Stimulated activated CD4-positive, alpha-beta T cell treated with anti-CD3 and anti-CD28 coated beads, Interleukin-4, amount 100 ng/mL, for 1 hour (primary cell): ENCODE results near the gene HDAC8.
A peak's percentile ranks its signal among the peaks of the same experiment; 100 is the strongest.

Source experiments
- DNase-seq: peaks from one replicate; pipeline ENCODE4 v3.0.0-alpha.2; 2020

The HDAC8 gene

DNA sequence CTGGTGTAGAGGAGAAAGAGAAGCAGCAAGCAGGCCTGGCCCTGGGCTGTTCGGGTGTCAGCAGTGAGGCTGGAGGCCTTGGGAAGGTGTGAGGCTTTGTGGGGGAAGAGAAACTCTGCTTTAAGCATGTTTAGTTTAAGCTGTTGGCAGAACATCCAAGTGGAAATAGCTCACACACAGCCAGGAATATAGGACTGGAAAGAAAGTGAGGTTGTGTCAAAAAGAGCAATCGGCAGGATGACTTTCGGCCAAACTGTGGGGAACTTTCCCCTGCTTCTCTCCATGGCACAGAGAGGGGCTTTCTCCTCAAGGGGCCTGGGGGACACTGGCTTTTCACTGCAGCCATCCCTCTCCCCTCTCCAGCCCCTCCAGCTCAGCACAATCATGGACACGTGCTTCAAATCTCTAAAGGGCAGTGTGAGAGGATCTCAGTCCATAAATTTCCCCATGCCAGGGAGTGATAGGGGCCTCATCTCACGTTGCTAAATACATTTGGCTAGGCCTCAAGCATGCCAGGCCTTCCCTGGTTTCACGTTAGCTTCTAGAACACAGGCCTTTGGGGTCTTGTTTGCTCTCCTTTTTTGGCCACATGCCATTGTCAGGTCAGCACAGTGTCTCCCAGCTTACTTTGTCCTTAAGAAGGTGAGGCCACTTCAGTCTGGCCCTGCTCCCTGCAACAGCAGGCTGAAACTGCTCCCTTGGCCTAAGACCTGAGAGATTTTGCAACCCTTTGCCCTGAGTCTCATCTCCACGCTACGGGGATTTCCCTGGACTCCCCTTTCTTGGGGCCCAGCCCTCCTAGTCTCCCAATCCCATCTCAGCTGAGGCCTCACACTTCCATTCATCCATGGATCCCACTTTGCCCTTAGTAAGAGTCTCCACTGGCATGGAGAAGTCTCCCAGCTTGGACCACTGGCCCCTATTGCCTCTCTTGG is 258.7 kb downstream of the HDAC8 start:
- DNase-seq, result no peak

DNA sequence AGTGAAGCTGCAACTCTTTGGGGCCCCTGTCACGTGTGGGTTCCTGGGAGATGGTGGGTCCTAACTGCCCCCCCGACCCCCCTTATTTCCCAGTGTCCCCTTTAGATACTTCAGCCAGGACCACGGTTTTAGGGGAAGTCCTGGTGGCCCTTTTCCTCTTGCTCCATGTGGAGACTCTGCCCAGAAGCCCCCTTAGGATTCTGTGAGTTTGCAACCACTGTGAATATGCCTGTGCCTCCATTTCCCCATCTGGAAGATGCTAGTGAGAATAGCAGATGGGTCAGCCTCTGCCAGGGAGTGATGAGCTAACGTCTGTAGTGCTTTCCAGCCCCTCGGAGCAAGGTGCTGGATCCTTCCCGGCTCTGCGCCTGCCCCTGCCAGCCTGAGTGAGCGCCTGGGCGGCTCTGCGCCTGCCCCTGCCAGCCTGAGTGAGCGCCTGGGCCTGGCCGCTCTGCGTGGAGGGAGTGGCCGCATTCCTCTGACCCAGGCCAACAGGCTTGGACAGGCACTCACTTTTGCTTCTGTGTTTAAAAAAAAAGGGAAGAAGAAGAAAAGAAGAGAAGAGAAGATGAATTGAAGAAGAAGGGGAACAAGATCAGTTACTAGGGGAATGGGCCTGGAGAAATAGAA is 260.2 kb downstream of the HDAC8 start:
- DNase-seq, result no peak

DNA sequence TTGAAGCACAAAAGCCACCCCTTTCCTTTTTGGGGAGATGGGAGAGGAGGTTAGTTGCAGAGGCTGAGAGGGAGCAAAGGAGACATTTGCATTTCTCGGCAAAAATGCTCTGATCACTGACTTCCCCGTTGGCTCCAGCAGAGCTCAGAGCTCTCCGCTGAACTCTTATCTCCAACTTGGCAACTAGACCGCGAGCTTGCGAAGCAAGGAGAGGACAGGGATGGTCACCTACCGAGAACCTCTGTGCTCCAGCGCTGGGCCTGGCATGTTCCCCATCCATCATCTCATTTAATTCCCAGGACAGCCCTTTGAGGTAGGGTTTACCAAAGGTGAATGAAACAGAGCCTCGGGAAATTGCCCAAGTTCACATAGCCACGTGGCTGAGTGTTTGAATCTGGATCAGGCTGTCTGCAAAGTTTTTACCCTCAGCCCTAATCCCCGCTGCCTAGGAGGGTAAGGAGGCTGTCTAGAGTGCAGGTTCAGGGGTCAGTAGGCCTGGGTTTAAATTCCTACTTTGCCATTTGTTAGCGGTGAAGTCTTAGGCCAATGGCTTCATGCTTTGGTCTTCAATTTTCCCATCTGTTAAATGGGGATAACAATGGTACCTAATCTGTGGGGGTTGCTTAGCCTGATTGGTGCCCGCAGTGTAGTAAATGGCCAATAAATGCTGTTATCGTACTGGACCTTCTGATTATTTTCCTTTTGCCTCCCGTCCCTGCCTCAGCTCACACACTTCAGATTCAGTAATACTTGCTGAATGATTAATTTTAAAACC is 263.2 kb downstream of the HDAC8 start:
- no peak for DNase-seq

DNA sequence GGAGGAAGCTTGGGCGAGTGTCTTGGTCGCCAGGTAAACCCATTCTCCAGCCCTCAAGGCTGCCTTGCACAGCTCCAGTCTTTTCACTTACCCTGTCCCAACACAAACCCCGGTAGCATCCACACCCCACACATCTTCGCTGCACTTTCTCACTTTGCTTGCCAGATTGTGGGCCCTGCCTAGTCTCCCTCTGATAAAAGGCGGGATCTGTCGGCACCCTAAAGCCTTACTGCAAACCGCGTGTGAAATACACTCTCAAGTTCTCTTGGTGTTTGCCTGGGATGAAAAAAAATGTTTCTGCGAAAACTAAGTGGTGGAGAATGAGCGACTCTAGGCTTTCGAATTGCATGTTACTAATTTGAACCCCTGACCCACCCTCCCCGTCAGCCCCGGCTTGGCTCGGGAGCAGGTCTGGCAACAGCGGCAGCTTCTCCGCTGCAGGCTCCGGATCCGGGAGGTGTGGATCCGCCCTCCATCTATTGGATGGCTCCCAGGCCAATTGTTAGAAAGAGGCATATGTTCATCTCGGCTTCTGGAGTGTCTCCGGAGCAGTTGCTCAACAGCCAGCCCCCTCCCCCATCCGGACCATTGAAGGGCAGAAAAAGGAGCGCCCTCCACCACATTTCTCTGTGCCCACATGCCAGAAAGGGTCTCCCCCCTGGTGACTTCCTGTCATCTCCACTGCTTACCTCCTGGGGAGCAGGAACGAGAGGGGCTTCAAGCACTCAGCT is 263.9 kb downstream of the HDAC8 start:
- DNase-seq, result peak; percentile 53

DNA sequence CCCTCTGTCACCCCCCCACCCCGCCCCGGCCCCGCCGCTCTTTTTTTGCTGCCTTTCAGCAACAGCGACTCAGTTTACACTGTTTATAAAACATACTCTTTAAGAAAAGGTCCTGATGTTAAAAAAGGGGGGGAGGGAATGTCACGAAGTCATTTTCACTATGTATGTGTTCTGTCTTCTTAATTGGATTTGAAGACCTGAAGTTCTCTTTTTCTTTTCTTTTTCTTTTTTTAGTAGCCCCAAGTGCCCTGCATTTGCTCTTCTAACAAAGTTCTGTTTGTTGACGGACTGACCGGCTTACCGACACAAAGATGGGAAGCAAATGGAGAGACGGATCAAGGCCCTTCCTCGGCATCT is 264.5 kb downstream of the HDAC8 start:
- DNase-seq, result no peak

DNA sequence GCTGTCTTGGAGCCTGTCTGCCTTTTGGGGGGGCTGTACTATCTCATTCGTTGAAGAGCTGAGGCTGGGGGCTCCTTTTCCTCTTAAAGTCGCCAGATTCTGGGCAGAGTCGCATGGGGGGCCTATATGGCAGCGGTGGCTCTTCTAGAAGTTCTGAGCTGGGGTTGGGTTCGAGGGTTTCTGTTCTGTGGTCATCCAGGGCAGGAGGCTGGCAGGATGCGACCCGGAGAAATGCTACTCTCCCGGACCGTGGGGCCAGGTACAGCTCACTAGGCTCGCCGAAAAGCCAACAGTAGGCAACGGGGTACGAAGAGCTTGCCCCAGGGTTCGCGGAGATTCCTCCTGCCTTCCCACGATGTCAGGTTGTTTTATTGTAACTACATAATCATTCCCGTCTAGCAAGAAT is 265.0 kb downstream of the HDAC8 start:
- no peak for DNase-seq

DNA sequence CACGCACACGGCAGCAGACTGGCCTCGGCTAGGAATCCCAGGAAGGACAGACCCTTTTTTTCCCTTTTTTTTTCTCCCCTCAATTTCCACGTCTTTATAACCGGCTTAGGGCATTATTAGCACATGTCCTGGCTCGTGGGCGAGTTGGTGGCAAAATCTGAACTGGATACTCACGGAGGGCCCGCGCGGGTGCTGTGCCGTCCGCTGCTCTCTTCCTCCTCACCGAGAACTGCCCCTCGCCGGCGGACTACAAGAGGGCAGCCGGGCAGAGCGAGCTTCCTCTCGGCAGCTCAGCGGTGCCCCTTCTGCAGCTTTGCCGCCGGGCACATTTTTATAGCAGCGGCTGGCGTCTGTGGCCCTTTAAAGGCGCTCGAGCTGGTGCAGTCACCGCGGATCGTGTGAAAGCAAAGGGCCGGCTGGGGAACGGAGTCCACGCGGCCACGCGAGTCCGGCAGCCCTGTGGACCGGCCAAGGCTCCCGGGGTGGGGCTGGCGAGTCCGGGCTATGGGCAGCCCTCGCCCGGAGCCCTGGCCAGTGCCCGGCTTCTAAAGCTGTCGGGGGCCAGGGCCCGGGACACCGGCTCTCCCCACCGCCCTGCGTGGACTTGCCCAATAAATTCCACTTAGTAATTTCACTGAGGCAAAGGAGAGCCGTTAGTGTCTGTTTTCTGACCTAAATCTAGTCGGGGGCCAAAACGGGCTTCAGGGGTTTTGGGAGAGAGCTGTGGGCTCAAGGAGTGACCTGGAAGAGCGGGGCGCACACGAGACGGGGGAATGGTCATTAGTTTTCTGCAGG is 265.6 kb downstream of the HDAC8 start:
- DNase-seq, result peak; percentile 28

DNA sequence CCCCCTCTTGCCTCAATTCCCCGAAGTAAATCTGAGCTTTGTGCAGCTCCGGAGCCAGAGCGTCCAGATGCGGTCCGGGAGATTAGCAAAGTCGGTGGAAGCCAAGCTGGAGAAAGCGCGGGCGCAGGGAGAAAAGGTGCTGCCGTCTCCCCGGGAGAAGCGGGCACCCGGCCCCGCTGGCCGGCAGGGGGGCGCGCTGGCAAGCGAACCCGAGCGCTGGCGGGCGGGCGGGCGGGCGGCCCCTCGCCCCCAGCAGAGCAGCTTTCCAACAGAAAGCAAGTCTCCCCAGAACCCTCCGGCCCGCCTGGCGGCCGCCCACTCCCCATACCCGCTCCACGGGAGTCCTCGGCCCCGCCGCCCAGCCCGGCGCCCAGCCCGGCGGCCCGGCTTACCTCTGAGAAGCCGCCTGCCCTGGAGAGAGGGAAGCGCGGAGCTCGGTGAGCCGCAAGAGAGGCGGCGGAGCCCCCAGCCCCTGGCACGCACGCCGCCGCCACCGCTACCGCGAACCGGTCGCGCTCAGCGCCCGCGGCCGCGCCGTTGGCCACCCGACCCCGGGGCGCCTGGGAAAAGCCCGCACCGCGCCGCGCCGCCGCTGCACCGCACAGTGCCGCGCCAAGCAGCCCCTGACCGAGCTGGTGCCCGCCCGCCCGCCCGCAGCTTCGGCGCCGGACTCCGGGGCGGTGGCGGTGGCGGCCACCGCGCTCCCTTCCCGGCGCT is 266.4 kb downstream of the HDAC8 start:
- DNase-seq, result no peak

DNA sequence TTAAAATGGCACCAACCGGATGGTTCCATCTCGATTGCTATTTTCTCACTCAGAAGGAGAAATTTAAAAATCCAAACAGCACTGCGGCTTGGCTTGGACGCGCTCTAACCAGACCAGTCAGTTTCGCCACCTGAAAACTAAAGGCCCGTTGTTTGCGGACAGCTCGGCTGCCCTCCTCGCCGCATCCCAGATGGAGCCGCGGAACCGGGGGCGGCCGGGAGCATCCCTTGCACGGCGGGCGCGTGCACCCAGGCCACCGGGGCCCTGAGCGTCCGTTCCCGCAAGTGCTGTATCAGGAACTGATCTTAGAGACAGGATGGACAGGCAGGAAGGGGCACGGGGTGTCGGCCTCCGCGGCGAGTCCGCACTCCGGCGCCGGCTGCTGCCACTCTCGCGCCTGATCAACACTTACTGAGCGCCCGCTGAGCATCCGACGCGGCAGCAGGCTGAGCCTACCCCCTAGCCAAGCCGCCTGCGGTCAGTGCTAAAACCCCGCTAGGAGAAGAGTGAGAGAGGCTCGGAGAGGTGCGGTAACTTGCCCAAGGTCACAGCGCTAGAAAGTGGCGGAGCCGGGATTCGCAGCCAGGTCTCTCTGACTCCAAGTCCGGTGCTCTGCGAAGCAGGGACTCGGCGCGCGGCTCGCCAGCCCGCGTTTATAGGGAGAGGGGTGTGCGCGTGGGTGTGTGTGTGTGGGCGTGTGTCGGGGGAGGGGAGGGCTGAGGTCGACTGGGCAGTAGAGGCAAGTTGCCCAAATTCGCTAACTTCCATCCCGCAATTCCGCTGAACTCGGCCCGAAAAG is 267.2 kb downstream of the HDAC8 start, which contains the start of gene CITED1:
TSS of gene CITED1 (minus strand) at position 629 of the 799 bp plus-strand sequence. CDS start 3,045 bp downstream, outside the sequence.
- DNase-seq, result peak; percentile 11

DNA sequence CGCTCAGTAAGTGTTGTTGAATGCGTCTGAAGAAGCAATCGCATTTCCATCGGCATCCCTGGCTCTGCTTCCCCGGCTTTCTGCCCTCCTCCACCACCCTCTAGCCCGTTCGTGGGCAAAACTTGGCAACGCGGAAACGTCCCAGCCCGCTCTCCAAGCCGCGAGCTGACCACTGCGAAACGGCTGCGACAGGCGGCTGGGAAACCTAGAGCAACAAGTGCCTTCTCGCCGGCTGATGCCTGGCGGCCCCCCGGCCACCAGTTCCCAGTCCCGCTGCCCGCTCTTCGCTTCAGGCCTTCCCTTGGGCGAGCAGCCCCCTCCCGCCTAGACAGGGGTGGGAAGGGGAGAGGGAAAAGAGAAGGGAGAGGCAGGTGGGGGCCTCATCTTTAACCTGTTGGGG is 267.8 kb downstream of the HDAC8 start:
- DNase-seq, result no peak

DNA sequence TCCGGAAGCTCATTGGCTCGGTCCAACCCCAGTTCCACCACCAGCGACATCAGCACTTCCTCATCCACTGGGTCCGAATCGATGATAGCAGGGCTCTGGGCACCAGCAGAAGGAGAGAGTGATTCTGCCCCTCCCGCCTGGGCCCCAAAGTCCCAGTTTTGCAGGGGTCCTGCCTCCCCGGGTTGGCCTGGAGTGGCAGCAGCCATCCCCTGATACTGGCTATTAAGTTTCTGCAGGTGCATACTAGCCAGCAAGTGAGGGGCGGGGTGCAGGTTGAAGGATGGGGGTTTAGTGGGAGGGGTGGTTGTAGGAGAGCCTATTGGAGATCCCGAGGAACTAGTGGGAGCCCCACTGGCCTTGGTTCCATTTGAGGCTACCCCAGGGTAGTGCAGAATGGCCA is 270.9 kb downstream of the HDAC8 start:
- DNase-seq, result no peak

DNA sequence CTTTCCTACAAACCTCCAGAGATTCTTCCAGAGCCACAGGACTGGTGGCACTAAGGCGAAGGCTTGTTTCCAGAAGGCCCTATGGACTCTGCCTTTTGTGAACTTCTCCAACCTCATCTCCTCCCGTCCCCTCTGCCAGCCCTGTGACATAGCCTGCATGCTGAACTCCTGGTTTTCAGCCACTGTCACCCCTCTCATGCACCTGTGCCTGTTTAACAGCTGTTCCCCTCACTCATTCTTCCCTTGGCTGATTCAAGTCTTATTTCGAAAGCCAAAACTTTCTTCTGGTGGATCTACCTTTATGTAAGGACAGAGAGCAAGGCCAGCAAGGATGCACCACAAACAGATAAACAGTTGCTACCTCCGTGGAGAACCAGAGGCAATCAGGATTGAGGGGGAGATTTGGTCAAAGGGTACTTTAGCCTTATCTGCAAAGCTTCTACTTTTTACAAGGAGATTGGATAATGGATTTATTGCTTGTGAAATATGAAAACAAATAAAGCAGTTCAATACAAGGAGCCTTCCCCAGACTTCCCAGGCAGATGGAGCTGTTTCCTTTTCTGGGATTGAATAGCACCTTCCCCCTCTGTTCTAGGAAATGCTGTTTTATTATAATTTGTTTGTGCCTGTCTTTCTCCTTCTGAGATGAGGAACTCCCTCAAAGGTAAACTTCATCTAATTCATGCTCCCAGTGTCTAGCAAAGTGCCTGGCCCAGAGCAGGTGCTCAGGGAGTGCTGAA is 272.6 kb downstream of the HDAC8 start:
- no peak for DNase-seq

DNA sequence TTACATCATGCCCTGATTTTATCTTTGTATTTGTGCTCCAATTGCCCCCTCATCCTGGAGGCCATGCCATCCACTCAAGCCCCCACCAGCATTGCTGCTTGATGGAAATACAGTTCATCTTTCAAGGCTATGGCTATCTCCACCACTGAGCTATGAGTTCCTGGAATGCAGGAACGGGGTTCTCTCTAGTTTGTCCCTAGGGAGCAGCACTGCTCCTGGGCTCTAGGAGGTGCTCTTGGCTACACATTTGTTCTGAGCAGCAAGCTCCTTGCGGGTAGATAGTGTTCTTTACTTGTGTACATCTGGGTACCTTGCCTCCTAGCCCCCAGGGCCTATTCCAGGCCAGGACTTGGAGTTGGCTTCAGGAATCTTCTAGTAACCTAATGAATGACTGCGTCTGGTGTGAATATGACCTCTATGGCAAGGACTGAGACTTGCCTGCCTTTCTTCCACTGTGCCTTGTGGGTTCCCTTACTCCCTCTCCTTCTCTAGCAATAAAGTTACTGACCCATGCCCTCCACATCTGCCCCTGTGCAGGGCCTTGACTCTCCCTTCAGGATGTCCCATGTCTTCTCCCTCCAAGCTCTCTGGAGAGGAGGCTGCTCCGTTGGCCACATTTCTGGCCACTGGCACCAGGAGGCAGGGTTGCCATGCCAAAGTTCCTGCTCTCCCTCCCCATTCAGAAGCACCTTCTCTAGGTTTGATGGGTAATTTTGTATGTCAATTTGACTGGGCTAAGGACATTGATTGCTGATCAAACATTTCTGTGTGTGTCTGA is 274.5 kb downstream of the HDAC8 start:
- no peak for DNase-seq

DNA sequence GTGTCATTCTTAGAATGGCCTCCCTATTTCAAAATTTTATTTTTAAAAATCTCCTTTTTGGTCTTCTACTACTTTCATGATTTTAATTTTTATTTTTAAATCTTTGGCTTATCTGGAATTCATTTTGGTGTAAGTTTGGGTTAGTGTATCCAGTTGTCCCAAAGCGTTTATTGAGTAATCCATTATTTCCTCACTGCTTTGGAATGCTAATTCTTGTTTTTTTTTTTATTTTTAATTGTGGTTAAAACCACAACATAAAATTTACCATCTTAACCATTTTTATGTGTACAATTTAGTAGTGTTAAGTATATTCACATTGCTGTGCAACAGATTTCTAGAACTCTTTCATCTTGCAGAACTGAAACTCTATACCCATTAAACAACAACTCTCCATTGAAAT is 275.7 kb downstream of the HDAC8 start:
- DNase-seq, result no peak

DNA sequence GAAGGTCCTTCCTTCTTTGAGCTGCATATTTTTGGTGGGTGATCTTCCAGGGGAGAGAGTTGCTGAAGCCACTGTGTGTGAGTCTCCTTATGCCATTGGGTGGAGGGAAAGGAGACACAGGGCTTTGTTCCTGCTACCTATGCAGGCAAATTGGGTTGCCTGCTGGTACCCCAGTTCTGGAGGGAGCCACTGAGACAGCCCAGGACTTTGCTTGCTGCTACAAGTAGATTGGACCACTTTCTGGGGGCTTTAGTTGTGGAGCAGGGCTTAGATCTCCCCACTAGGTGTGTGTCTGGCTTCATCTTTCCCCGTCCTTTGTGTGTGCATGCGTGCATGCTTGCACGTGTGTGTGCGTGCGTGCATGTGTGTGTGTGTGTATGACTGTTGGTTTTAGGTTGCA is 276.9 kb downstream of the HDAC8 start:
- no peak for DNase-seq

DNA sequence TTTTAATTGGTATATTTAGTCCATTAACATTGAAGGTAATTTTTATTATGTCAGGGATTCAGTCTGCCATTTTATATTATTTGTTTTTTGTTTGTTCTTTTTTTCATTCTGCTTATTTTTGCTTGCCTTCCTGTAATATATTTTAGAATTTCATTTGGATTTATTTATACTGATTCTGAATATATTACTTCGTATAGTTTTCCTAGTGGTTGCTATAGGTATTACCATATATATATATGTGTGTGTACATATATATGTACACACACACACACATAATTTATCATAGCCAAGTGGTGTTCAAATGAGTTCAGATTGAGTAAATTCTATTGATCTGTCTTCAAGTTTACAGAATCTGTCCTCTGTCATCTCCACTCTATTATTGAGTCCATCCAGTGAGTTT is 278.1 kb downstream of the HDAC8 start:
- no peak for DNase-seq

DNA sequence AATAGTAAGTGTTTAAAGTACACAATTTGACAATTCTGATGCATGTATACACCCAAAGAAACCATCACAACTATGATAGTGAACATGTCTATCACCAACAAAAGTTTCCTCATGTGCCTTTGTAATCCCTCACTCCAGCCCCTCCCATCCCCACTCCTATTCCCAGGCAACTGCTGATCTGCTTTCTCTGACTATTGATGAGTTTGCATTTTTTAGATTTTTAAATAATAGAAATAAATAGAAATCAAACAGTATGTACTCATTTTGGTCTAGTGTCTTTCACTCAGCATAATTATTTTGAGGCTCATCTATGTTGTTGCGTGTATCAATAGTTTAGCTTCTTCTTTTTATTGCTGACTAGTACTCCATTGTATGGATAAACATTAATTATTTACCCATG is 290.3 kb downstream of the HDAC8 start:
- no peak for DNase-seq

DNA sequence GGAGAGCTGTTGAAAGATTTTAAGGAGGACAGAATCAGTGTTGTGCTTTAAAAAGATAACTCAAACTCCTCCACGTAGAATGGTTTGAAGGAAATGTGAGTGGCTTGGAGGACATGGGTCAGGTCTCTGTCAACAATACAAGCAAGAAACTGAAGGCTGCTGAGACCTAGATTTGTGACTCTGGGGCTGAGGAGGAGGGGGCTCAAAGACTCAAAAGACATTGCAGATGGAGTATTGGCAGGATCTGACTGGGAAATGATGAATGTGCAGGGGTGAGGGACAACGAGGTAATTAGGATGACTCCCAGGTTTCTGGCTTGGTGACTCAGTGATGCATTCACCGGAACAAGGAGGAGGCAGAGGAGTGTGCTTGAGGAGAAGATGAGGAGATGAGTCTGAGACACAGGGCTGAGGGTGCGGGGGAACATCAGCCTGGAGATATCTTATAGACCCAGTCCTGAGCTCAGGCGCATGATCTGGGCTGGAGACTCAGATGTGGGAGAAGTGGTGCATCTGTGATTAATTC is 292.3 kb downstream of the HDAC8 start:
- no peak for DNase-seq
